Measurements from ENCODE around the gene UMOD.
A peak's percentile ranks its signal among the peaks of the same experiment; 100 is the strongest.

UMOD gene

DNA sequence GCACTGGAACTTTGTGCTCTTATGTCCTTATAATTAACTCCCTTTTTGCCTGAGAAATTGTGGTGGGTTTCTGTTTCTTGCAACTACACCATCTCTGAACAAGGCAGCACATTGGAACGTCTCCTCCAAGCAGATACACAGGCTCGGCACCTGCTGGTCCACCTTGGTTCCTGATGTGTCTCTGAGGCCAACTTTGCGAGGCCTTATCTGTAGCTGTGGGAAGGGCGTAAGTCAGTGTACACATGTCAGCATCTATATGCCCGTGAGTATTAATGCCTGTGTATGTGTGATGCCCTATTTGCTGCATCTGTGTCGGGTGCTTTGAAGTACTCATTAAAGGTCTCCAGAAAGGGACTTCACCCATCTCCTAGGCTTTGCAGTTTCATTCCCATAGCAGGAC lies 42.7 kb downstream of the UMOD start:
- DNase-seq (ENCODE audit: insufficient read length, low spot score), result no peak
- TF ChIP-seq POLR2A (IDR thresholded peaks at IDR 0.05; ENCODE audit: low read depth, low read length), result no peak
- no peak for FAIRE-seq

DNA sequence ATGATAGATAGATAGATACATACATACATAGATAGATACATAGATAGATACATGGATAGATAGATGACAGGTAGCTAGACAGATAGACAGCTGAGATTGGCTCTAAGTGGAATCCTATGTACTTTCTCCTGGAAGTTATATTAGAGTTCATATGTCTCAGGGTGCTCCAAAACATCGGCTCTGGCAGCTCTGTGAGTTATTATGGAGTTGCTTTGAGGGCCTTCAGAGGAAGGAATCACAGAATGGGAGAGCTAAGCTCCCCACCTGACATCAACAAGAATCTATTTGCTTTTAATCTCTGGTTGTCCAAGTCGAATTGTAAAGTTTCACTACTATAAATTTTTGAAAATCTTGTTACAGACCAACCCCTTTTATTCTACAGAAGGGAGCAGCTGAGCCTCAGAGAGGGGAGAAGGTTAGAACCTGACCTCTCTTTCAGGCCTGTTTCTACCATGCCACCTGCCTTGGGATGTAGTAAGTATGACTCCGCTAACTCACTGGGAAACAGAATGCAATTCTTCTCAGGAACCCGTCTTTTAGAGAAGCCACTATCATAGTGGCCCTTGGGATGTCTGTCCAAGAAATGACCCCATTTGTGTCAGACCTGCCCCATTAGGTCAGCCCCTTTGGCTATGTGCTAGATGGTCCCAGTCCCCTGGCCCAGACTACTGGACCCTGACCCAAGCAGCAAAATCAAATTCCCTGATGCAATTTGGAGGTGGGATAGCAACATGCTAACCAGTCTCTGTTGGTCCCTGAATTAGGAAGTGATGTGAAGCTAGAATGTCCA lies 43.5 kb downstream of the UMOD start:
- no peak for FAIRE-seq
- no peak for TF ChIP-seq POLR2A (IDR thresholded peaks at IDR 0.05; ENCODE audit: low read depth, low read length)
- DNase-seq (ENCODE audit: insufficient read length, low spot score), result no peak

DNA sequence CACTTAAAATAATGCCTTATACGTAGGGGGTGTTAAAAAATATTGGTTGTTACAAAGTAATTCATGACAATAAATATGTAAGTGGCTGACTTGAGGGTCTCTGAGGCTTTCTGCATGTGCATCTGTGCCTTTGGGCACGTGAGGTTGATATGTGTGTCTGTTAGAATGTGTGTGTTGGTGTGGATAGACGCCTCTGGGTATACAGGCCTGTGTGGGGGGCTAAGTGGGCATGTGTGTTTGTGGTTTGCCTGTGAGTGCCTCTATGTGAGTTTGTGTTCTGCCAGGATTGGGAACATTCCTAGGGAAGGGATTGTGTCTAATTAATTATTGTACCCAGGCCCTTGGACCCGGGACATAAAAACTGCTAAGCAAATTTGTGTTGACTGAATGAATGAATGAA lies 44.2 kb downstream of the UMOD start:
- TF ChIP-seq POLR2A (IDR thresholded peaks at IDR 0.05; ENCODE audit: low read depth, low read length), result no peak
- DNase-seq (ENCODE audit: insufficient read length, low spot score), result no peak
- FAIRE-seq, result no peak

DNA sequence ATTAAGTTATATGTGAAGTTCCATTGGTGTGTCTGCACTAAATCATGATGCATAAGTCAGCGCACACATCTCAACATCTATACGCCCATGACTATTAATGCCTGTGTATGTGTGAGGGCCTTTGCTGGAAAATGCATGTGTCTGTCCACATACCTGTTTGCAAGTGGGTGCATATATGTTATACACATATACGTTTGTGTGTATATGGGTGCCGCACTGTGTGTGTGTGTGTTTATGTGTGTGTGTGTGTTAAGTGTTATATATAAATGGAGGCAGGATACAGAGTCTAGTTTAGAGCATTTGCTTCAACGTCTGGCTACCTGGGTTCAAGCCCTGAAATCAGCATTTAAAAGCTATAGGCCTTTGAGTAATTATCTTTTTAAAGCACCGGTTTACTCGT lies 44.7 kb downstream of the UMOD start:
- TF ChIP-seq POLR2A (IDR thresholded peaks at IDR 0.05; ENCODE audit: low read depth, low read length), result no peak
- FAIRE-seq (no peak), DNase-seq (ENCODE audit: insufficient read length, low spot score) (no peak)

DNA sequence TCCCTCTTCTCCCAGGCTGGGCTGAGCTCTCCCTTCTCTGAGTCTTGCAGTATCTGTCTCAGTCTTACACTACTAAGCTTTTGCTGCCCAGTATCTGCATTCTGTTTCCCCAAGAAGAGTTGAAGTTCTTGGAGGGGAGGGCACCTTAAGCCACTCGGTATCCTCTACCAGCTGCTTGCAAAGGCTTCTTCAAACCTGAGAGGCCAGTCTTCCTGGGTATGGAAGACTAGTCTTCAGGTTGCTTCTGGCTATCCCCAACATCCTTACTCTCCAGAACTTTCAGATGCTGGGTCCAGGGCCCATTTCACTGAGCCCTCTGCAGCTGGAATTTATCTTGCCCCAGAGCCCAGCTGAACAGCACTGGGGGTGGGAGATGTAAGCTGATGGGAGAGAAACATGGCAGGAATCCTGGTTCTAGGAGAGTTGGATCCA lies 45.3 kb downstream of the UMOD start:
- DNase-seq (ENCODE audit: insufficient read length, low spot score) (no peak), FAIRE-seq (no peak)

DNA sequence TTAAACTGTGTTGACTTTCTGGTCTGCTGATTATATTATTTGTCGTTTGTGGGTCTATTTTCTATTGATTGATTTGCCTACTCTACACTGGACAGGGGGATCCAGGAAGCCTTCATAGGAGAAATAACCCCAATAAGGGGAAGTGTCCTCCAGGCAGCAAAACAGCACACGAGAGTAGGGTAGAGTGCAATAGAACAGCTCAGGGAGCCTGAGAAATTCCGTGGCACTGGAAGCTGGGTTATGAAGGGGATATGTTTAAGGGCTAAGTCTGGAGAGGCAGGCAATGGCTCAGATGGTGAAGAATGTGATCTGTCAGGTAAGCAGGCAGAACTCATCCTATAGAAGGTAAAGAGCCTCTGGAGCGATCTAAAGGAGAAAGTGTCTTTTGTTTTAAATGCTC lies 46.1 kb downstream of the UMOD start:
- DNase-seq (ENCODE audit: insufficient read length, low spot score) (no peak), FAIRE-seq (no peak)
- TF ChIP-seq POLR2A (IDR thresholded peaks at IDR 0.05; ENCODE audit: low read depth, low read length), result no peak

More for the DNA sequence above, 45.3 kb downstream of the UMOD start:
- TF ChIP-seq POLR2A (IDR thresholded peaks at IDR 0.05; ENCODE audit: low read depth, low read length), result no peak

DNA sequence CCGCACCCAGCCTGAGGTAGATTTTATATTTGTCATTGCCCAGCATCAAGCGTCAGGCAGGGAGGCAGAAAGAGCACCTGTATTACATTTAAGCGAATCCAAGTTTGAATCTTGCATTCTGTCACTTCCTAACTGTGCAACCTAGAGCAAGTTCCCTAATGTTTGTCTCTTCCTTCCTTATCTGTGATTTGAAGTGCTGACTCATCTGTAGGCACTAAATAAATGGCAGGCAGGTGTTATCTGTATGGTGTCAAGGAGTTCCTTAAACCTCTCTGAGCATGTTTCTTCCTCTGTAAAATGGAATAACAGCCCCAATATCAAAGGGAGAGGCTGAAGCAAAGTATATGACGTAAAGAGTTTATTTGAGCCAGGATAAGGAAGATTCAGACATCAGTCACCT lies 49.5 kb downstream of the UMOD start:
- TF ChIP-seq POLR2A (IDR thresholded peaks at IDR 0.05; ENCODE audit: low read depth, low read length), result no peak

DNA sequence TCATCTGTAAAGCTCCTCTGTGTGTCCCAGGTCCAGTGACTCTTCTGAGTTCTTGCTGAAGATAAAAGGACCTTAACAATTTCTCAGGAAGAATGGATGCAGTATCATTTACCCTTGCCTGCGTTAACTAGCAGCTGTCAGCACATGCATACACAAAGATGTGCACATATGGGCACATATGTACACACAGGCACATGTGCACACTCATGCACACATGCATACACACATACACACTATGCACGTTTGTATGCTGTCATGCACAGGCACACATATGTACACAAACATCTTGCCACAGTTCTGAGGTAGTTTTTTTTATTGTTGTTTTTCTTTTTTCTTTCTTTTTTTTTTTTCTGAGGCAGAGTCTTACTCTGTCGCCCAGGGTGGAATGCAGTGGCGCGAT lies 50.1 kb downstream of the UMOD start:
- no peak for DNase-seq (ENCODE audit: insufficient read length, low spot score)
- no peak for FAIRE-seq
- TF ChIP-seq POLR2A (IDR thresholded peaks at IDR 0.05; ENCODE audit: low read depth, low read length), result no peak

More for the DNA sequence above, 49.5 kb downstream of the UMOD start:
- no peak for FAIRE-seq
- DNase-seq (ENCODE audit: insufficient read length, low spot score), result no peak

DNA sequence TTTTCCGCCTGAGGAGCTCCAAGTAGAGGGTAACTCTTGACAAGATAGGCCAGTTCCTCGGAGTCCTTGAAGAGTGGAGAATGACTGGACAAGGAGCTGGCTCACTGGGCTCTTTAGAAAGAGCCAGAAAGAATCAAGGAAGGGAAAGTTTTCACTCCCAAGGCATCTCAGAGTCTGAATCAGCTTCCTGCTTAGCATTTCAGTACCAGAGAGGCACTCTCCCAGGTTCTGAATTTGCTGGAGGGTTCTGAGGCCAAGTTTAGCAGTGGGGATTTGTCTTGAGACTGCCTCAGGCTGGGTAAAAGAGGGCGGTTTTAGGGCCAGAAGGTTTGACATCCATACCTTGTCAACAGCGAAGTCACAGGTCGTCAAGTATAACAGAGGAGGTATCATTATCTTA lies 50.7 kb downstream of the UMOD start:
- DNase-seq (ENCODE audit: insufficient read length, low spot score), result no peak
- no peak for TF ChIP-seq POLR2A (IDR thresholded peaks at IDR 0.05; ENCODE audit: low read depth, low read length)
- no peak for FAIRE-seq

DNA sequence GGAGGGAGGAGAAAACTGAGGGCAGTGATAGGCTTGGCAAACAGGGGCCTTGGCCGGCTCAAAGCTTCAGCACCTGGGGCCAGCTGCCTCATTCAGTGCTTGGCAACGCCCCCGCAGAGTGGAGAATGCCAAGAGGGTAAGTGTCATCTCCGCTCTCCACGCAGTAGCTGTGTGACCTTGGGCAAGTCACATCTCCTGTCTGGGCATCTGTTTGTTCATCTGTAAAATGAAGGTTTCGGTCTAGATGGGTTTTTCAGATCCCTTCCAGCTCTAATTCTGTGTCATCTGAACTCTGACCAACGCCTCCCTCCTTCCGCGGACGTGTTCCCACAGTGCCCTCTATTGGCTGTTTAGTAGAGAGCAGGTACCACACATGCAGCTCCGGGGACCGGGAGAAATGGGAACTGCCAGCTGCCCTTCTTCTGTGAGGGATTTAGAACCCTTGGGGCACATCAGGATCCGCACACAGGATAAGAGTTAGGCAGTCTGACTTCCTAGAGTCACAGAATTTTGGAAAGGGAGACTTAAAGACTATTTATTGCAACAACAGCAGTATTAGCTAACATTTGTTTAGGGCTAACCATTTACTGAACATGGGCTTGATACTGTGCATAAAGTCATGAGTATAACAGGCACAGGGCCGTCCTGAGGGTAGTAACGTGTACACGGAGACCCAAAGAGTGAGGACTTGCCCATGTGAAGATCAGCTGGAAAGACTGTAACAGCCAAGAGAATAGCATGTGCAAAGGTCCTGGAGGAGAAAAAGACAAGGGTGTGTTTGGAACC lies 52.0 kb downstream of the UMOD start:
- FAIRE-seq (no peak), DNase-seq (ENCODE audit: insufficient read length, low spot score) (peak; percentile 64)
- TF ChIP-seq POLR2A (IDR thresholded peaks at IDR 0.05; ENCODE audit: low read depth, low read length), result no peak

DNA sequence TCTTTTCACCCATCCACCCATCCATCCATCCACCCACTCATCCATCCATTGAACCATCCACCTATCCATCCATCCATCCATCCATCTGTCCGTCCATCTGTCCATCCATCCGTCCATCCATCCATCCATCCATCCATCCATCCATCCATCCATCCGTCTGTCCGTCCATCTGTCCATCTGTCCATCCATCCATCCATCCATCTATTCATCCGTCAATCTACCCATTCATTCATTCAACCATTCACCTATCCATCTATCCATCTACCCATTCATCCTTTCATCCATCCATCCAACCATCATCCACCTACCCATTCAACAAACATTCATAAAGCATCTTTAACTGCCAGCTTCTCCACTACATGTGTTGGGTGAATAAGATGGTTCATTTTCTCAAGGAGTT lies 54.1 kb downstream of the UMOD start:
- FAIRE-seq, result no peak
- no peak for TF ChIP-seq POLR2A (IDR thresholded peaks at IDR 0.05; ENCODE audit: low read depth, low read length)
- DNase-seq (ENCODE audit: insufficient read length, low spot score), result no peak

DNA sequence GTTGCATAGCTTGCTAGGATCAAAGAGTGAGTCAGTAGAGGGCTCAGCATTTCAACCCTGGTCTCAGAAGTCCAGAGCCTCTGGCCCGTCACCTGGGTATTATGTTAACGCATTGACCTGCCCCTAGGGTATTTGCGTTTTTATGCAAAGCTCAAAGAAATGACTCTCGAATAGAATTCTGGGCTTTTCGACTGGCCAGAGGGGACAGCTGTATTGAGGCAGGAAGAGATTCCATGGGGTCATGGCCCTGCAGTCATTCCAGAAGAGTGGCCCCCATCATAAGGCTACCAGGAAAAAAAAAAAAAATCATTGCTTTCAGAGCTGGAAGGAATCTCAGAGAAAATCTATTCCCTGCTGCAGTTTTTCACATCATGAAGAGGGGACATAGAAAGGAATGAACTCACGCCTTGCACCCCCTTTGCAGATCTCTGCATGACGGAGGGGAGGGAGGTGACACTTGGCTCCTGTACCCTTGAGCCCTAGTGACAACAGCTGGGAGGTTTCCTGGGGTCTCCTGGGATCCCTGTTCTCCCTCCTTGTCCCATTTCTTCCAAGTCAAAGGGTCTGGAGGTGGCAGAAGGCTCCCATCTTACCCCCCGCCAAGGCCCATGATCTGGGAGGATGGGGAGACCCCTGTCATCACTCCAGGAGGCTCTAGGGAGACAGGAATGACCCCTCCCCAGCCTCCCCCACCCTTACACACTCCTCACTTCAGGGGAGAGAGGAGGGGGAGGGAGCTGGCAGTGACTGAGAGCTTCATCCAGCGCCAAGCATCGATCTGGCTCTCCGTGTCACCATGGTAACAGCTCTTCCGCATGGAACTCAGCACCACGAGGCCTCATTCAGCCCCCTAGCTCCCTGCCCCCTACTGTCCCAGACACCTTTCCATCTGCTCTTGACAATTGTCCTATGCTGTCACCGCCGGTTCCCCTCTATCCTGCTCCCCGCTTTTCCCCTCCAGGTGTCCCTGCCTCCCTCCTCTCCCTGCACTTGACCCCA lies 61.0 kb downstream of the UMOD start:
- no peak for TF ChIP-seq POLR2A (IDR thresholded peaks at IDR 0.05; ENCODE audit: low read depth, low read length)
- DNase-seq (ENCODE audit: insufficient read length, low spot score) (no peak), FAIRE-seq (no peak)

DNA sequence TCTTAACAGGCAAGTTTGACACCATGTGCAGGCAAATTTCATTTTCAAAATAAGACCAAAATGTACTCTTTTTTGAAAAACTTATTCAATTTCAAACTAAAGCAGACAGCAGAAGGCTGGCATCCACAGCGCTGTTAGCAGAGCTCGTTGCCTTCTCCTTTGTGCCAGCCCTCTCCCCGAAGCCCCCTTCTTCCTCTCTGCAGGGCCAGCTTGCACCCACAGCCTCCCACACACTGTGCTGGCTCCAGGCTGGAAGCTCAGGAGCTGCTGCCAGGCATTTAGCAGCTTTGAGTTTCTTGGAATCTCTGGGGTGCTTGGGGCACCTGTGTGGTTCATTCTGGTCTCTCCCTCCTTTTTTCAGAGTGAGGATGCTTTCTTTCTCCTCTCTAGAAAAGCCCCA lies 62.9 kb downstream of the UMOD start:
- no peak for TF ChIP-seq POLR2A (IDR thresholded peaks at IDR 0.05; ENCODE audit: low read depth, low read length)
- no peak for FAIRE-seq
- no peak for DNase-seq (ENCODE audit: insufficient read length, low spot score)

Measured in H54 (cell line).